SK-N-SH treated with all-trans-retinoic acid at 6 μM for 48 hours (cell line): ENCODE measurements around the gene RNF121.

ENCODE experiments used
- ARNTL ChIP-seq: fragments of 450-650 bp; formaldehyde crosslinking; IDR thresholded peaks from 2 replicates; pipeline ENCODE4 v1.5.0; 2020; ENCODE audit warnings: low read depth, mild to moderate bottlenecking, moderate library complexity, borderline replicate concordance
- BACH2 ChIP-seq: fragments of 250-450 bp; sonication (Bioruptor Pico); IDR thresholded peaks from 2 replicates; pipeline ENCODE4 v1.9.0; 2021; ENCODE audit warnings: mild to moderate bottlenecking, borderline replicate concordance
- CSRNP3 ChIP-seq: fragments of 250-450 bp; sonication (Bioruptor Pico); IDR thresholded peaks from 2 replicates; pipeline ENCODE4 v1.5.1; 2021; ENCODE audit warnings: mild to moderate bottlenecking, moderate library complexity
- ESRRG ChIP-seq: fragments of 250-450 bp; sonication (Bioruptor Pico); IDR thresholded peaks from 2 replicates; pipeline ENCODE4 v1.6.1; 2021; ENCODE audit warnings: mild to moderate bottlenecking
- GLIS3 ChIP-seq: fragments of 250-450 bp; sonication (Bioruptor Pico); IDR thresholded peaks from 2 replicates; pipeline ENCODE4 v1.5.0; 2020; ENCODE audit warnings: mild to moderate bottlenecking, moderate library complexity
- PATZ1 ChIP-seq: fragments of 250-450 bp; sonication (Bioruptor Pico); IDR thresholded peaks from 2 replicates; pipeline ENCODE4 v1.8.0; 2020; ENCODE audit warnings: mild to moderate bottlenecking, moderate library complexity, borderline replicate concordance
- PPARA ChIP-seq: fragments of 250-450 bp; sonication (Bioruptor Pico); IDR thresholded peaks from 2 replicates; pipeline ENCODE4 v1.5.0; 2020; ENCODE audit warnings: mild to moderate bottlenecking, borderline replicate concordance
- RARB ChIP-seq: fragments of 250-450 bp; sonication (Bioruptor Pico); IDR thresholded peaks from 2 replicates; pipeline ENCODE4 v1.8.0; 2021; ENCODE audit warnings: mild to moderate bottlenecking, moderate library complexity
- SNAI2 ChIP-seq: fragments of 250-450 bp; sonication (Bioruptor Pico); IDR thresholded peaks from 2 replicates; pipeline ENCODE4 v1.5.0; 2020; ENCODE audit warnings: mild to moderate bottlenecking, moderate library complexity
- ZC3H10 ChIP-seq: fragments of 250-450 bp; sonication (Bioruptor Pico); IDR thresholded peaks from 2 replicates; pipeline ENCODE4 v1.5.1; 2021; ENCODE audit warnings: mild to moderate bottlenecking, moderate library complexity
- ZFP3 ChIP-seq: fragments of 250-450 bp; sonication (Bioruptor Pico); IDR thresholded peaks from 2 replicates; pipeline ENCODE4 v1.5.0; 2020; ENCODE audit warnings: mild to moderate bottlenecking, moderate library complexity
- ZFP30 ChIP-seq: fragments of 450-650 bp; formaldehyde crosslinking; IDR thresholded peaks from 2 replicates; pipeline ENCODE4 v1.5.0; 2022; ENCODE audit warnings: mild to moderate bottlenecking, moderate library complexity
- ZNF565 ChIP-seq: fragments of 450-650 bp; formaldehyde crosslinking; conservative IDR thresholded peaks from 2 replicates; pipeline ENCODE4 v1.5.0; 2020; ENCODE audit warnings: low read depth, mild to moderate bottlenecking, moderate library complexity
- ZNF8 ChIP-seq: fragments of 450-650 bp; formaldehyde crosslinking; IDR thresholded peaks from 2 replicates; pipeline ENCODE4 v1.5.0; 2020; ENCODE audit warnings: mild to moderate bottlenecking, moderate library complexity

GRCh38 chr11:71962428-71963038 lies 33.7 kb downstream of the RNF121 start:
- TF ChIP-seq PATZ1 (CRISPR knock-in tag) (no peak), RARB (CRISPR knock-in tag) (no peak), ZFP30 (CRISPR knock-in tag) (no peak), ZC3H10 (no peak), BACH2 (CRISPR knock-in tag) (no peak), ARNTL (no peak), ZFP3 (CRISPR knock-in tag) (no peak), CSRNP3 (CRISPR knock-in tag) (no peak), PPARA (CRISPR knock-in tag) (no peak), ZNF565 (no peak), ZNF8 (CRISPR knock-in tag) (no peak), ESRRG (no peak), GLIS3 (CRISPR knock-in tag) (no peak), SNAI2 (no peak)
